ENCODE results near the gene CASP8.
"Not testable (repeated sequence)": the region's sequence is repeated elsewhere in the genome, so short reads cannot be mapped to it uniquely, and the experiment has no call there.

DNA sequence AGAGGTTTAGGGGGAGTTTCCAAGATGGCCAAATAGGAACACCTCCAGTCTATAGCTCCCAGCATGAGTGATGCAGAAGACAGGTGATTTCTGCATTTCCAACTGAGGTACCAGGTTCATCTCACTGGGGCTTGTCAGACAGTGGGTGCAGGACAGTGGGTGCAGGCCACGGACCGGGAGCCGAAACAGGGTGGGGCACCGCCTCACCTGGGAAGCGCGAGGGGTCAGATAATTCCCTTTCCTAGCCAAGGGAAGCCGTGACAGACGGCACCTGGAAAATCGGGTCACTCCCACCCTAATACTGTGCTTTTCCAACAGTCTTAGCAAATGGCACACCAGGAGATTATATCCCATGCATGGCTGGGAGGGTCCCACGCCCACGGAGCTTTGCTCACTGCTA is 39.6 kb downstream of the CASP8 start:
- not testable (repeated sequence) for TF ChIP-seq POLR2AphosphoS5 (IDR thresholded peaks at IDR 0.05; ENCODE audit: low read depth, low read length); POLR2A (IDR thresholded peaks at IDR 0.05; ENCODE audit: low read depth, low read length); SPI1 (IDR thresholded peaks at IDR 0.05; ENCODE audit: low read depth, low read length); TAF1 (IDR thresholded peaks at IDR 0.05; ENCODE audit: low read depth, low read length); PAX5 (IDR thresholded peaks at IDR 0.05; ENCODE audit: insufficient read depth, low read length, severe bottlenecking); POU2F2 (IDR thresholded peaks at IDR 0.05; ENCODE audit: low read depth, low read length)

Data from GM12891 (cell line).